Measurements from ENCODE around the gene LHPP.

The LHPP gene

GRCh38 chr10:124622158-124622557 lies 160.5 kb downstream of the LHPP start:
- Histone ChIP-seq H3K18ac (ENCODE audit: low read depth in 1 of 2, low read length in 2 of 2) (no peak overlapping the region), H3K14ac (ENCODE audit: low read length in 2 of 2) (no peak overlapping the region), H2BK15ac (ENCODE audit: low read depth, poor library complexity, severe bottlenecking) (no peak overlapping the region), H3K4me1 (ENCODE audit: control insufficient read depth, insufficient read depth, low read depth, low read length) (peaks cover 17% of the 10 kb centered on the region), H3K9me3 (ENCODE audit: control insufficient read depth, low read length) (no peaks in the 10 kb centered on the region), H2BK5ac (ENCODE audit: low read depth, low read length, poor library complexity, severe bottlenecking) (no peak overlapping the region), H3K36me3 (ENCODE audit: control insufficient read depth in 1 of 2, insufficient read depth in 2 of 2, low read depth in 1 of 2, low read length in 2 of 2) (peaks cover 0 to 53% of the 10 kb centered on the region in 2 experiments), H2BK120ac (ENCODE audit: low read depth, low read length) (no peak overlapping the region), H2BK12ac (ENCODE audit: low read length in 2 of 2) (no peak overlapping the region), H4K91ac (ENCODE audit: low read length) (no peak overlapping the region), H4K8ac (ENCODE audit: low read length) (no peak overlapping the region), H3K9ac (ENCODE audit: low read length) (no peak overlapping the region), H2AFZ (ENCODE audit: low read depth, low read length) (no peak overlapping the region), H3K4ac (ENCODE audit: low read depth in 1 of 2, low read length in 2 of 2) (no peak overlapping the region), H3K27ac (ENCODE audit: low read length, poor library complexity, severe bottlenecking) (no peak overlapping the region), H3K4me3 (ENCODE audit: insufficient read depth in 1 of 2, low read depth in 1 of 2, low read length in 2 of 2) (no peak overlapping the region), H2AK5ac (ENCODE audit: low read length, severe bottlenecking) (no peak overlapping the region), H3K4me2 (ENCODE audit: low read length, poor library complexity, severe bottlenecking) (no peak overlapping the region), H3K23ac (ENCODE audit: low read length in 2 of 2) (no peak overlapping the region), H3K27me3 (ENCODE audit: control insufficient read depth in 1 of 2, insufficient read depth in 1 of 2, low read length in 2 of 2) (no peaks in the 10 kb centered on the region), H3K79me1 (replicated peaks; ENCODE audit: low read length, poor library complexity, severe bottlenecking) (peaks cover 25% of the 10 kb centered on the region)
- no peak for DNase-seq
- 92% methylated on average over 13 of the region's 13 CpGs for WGBS

GRCh38 chr10:124622866-124623536 lies 161.4 kb downstream of the LHPP start:
- Histone ChIP-seq H3K14ac (ENCODE audit: low read length in 2 of 2) (no peak overlapping the region), H3K79me1 (replicated peaks; ENCODE audit: low read length, poor library complexity, severe bottlenecking) (peaks cover 31% of the 10 kb centered on the region), H2AFZ (ENCODE audit: low read depth, low read length) (no peak overlapping the region), H2AK5ac (ENCODE audit: low read length, severe bottlenecking) (no peak overlapping the region), H4K91ac (ENCODE audit: low read length) (no peak overlapping the region), H3K36me3 (ENCODE audit: control insufficient read depth in 1 of 2, insufficient read depth in 2 of 2, low read depth in 1 of 2, low read length in 2 of 2) (peaks cover 0 to 47% of the 10 kb centered on the region in 2 experiments), H4K8ac (ENCODE audit: low read length) (no peak overlapping the region), H3K4me3 (ENCODE audit: insufficient read depth in 1 of 2, low read depth in 1 of 2, low read length in 2 of 2) (no peak overlapping the region), H3K4me1 (ENCODE audit: control insufficient read depth, insufficient read depth, low read depth, low read length) (peaks cover 17% of the 10 kb centered on the region), H2BK12ac (ENCODE audit: low read length in 2 of 2) (no peak overlapping the region), H2BK120ac (ENCODE audit: low read depth, low read length) (no peak overlapping the region), H3K23ac (ENCODE audit: low read length in 2 of 2) (no peak overlapping the region), H3K27me3 (ENCODE audit: control insufficient read depth in 1 of 2, insufficient read depth in 1 of 2, low read length in 2 of 2) (no peaks in the 10 kb centered on the region), H2BK15ac (ENCODE audit: low read depth, poor library complexity, severe bottlenecking) (no peak overlapping the region), H2BK5ac (ENCODE audit: low read depth, low read length, poor library complexity, severe bottlenecking) (no peak overlapping the region), H3K4me2 (ENCODE audit: low read length, poor library complexity, severe bottlenecking) (no peak overlapping the region), H3K4ac (ENCODE audit: low read depth in 1 of 2, low read length in 2 of 2) (no peak overlapping the region), H3K9ac (ENCODE audit: low read length) (no peak overlapping the region), H3K18ac (ENCODE audit: low read depth in 1 of 2, low read length in 2 of 2) (no peak overlapping the region), H3K27ac (ENCODE audit: low read length, poor library complexity, severe bottlenecking) (no peak overlapping the region), H3K9me3 (ENCODE audit: control insufficient read depth, low read length) (no peaks in the 10 kb centered on the region)
- WGBS: 93% methylated on average over 29 of the region's 31 CpGs
- no peak for DNase-seq

- Histone ChIP-seq H4K91ac (ENCODE audit: low read length) (no peak overlapping the region), H3K4me3 (ENCODE audit: insufficient read depth in 1 of 2, low read depth in 1 of 2, low read length in 2 of 2) (no peak overlapping the region), H3K4me1 (ENCODE audit: control insufficient read depth, insufficient read depth, low read depth, low read length) (peaks cover 14% of the 10 kb centered on the region), H3K14ac (ENCODE audit: low read length in 2 of 2) (no peak overlapping the region), H3K27me3 (ENCODE audit: control insufficient read depth in 1 of 2, insufficient read depth in 1 of 2, low read length in 2 of 2) (no peaks in the 10 kb centered on the region), H2AK5ac (ENCODE audit: low read length, severe bottlenecking) (no peak overlapping the region), H4K8ac (ENCODE audit: low read length) (no peak overlapping the region), H3K4me2 (ENCODE audit: low read length, poor library complexity, severe bottlenecking) (no peak overlapping the region), H3K23ac (ENCODE audit: low read length in 2 of 2) (no peak overlapping the region), H3K36me3 (ENCODE audit: control insufficient read depth in 1 of 2, insufficient read depth in 2 of 2, low read depth in 1 of 2, low read length in 2 of 2) (peaks cover 0 to 38% of the 10 kb centered on the region in 2 experiments), H3K18ac (ENCODE audit: low read depth in 1 of 2, low read length in 2 of 2) (no peak overlapping the region), H2BK5ac (ENCODE audit: low read depth, low read length, poor library complexity, severe bottlenecking) (no peak overlapping the region), H2BK12ac (ENCODE audit: low read length in 2 of 2) (no peak overlapping the region), H2BK15ac (ENCODE audit: low read depth, poor library complexity, severe bottlenecking) (no peak overlapping the region), H3K4ac (ENCODE audit: low read depth in 1 of 2, low read length in 2 of 2) (no peak overlapping the region), H3K9ac (ENCODE audit: low read length) (no peak overlapping the region), H2BK120ac (ENCODE audit: low read depth, low read length) (no peak overlapping the region), H3K79me1 (replicated peaks; ENCODE audit: low read length, poor library complexity, severe bottlenecking) (peaks cover 36% of the 10 kb centered on the region), H3K27ac (ENCODE audit: low read length, poor library complexity, severe bottlenecking) (no peak overlapping the region), H3K9me3 (ENCODE audit: control insufficient read depth, low read length) (no peaks in the 10 kb centered on the region), H2AFZ (ENCODE audit: low read depth, low read length) (no peak overlapping the region)
- no peak for DNase-seq
- WGBS: 94% methylated on average over 13 of the region's 13 CpGs
These were observed 162.4 kb downstream of the LHPP start for GRCh38 chr10:124624006-124624405.

GRCh38 chr10:124624466-124624865 lies 162.8 kb downstream of the LHPP start:
- H3K36me3 ChIP-seq (ENCODE audit: control insufficient read depth in 1 of 2, insufficient read depth in 2 of 2, low read depth in 1 of 2, low read length in 2 of 2): peaks cover 0 to 38% of the 10 kb centered on the region in 2 experiments
- H3K4me2 ChIP-seq (ENCODE audit: low read length, poor library complexity, severe bottlenecking): no peak overlapping the region
- 97% methylated on average over 9 of the region's 9 CpGs for WGBS
- H2AFZ ChIP-seq (ENCODE audit: low read depth, low read length): no peak overlapping the region
- H3K4me3 ChIP-seq (ENCODE audit: insufficient read depth in 1 of 2, low read depth in 1 of 2, low read length in 2 of 2): no peak overlapping the region
- no peak overlapping the region for H2BK15ac ChIP-seq (ENCODE audit: low read depth, poor library complexity, severe bottlenecking)
- no peak for DNase-seq
- H4K8ac ChIP-seq (ENCODE audit: low read length): no peak overlapping the region
- peaks cover 36% of the 10 kb centered on the region for H3K79me1 ChIP-seq (replicated peaks; ENCODE audit: low read length, poor library complexity, severe bottlenecking)
- H2BK5ac ChIP-seq (ENCODE audit: low read depth, low read length, poor library complexity, severe bottlenecking): no peak overlapping the region
- peak overlapping the region in 1 of 2 experiments; percentile 45 for H3K14ac ChIP-seq (ENCODE audit: low read length in 2 of 2)
- no peak overlapping the region for H3K18ac ChIP-seq (ENCODE audit: low read depth in 1 of 2, low read length in 2 of 2)
- peaks cover 10% of the 10 kb centered on the region for H3K4me1 ChIP-seq (ENCODE audit: control insufficient read depth, insufficient read depth, low read depth, low read length)
- H3K23ac ChIP-seq (ENCODE audit: low read length in 2 of 2): no peak overlapping the region
- no peak overlapping the region for H3K9ac ChIP-seq (ENCODE audit: low read length)
- H2BK12ac ChIP-seq (ENCODE audit: low read length in 2 of 2): no peak overlapping the region
- H2BK120ac ChIP-seq (ENCODE audit: low read depth, low read length): no peak overlapping the region
- no peak overlapping the region for H3K27ac ChIP-seq (ENCODE audit: low read length, poor library complexity, severe bottlenecking)
- no peaks in the 10 kb centered on the region for H3K27me3 ChIP-seq (ENCODE audit: control insufficient read depth in 1 of 2, insufficient read depth in 1 of 2, low read length in 2 of 2)
- H4K91ac ChIP-seq (ENCODE audit: low read length): no peak overlapping the region
- H2AK5ac ChIP-seq (ENCODE audit: low read length, severe bottlenecking): no peak overlapping the region
- H3K9me3 ChIP-seq (ENCODE audit: control insufficient read depth, low read length): no peaks in the 10 kb centered on the region
- H3K4ac ChIP-seq (ENCODE audit: low read depth in 1 of 2, low read length in 2 of 2): no peak overlapping the region
